ENCODE results near the gene FGF12. TPM values are rescaled to one million over a fixed set of nuclear protein-coding genes. Genes with fewer than 3 reads are reported as not detected.

FGF12 gene
- total and polyA plus RNA-seq, 2 experiments from 2014 or later: 6.0 to 14.3 TPM

- TF ChIP-seq ZNF331 (CRISPR knock-in tag; IDR thresholded peaks at IDR 0.05; ENCODE audit: low read depth): no peak
- no peak for TF ChIP-seq POLR2AphosphoS5 (IDR thresholded peaks at IDR 0.05; ENCODE audit: low read depth)
- TF ChIP-seq ZNF114 (CRISPR knock-in tag; IDR thresholded peaks at IDR 0.05): no peak
- no peak for TF ChIP-seq STAT1 (IDR thresholded peaks at IDR 0.05; ENCODE audit: unreplicated experiment)
- no peak for TF ChIP-seq JUNB (IDR thresholded peaks at IDR 0.05; ENCODE audit: unreplicated experiment)
- no peak for TF ChIP-seq EZH2 (IDR thresholded peaks at IDR 0.05; ENCODE audit: low read depth, unreplicated experiment)
- no peak for TF ChIP-seq CREB1 (CRISPR knock-in tag; IDR thresholded peaks at IDR 0.05; ENCODE audit: low read depth)
- no peak for TF ChIP-seq ZNF462 (CRISPR knock-in tag; IDR thresholded peaks at IDR 0.05)
- no peak for TF ChIP-seq NANOG (IDR thresholded peaks at IDR 0.05; ENCODE audit: borderline replicate concordance)
- no peak for TF ChIP-seq ETS1 (IDR thresholded peaks at IDR 0.05)
- H3K4me2 ChIP-seq: no peak overlapping the region
- no peak overlapping the region for H3K27ac Mint-ChIP-seq
- H3K27ac ChIP-seq (ENCODE audit: low read depth): no peak overlapping the region
- ATAC-seq: no peak
- H3K27me3 ChIP-seq (ENCODE audit: insufficient read depth): no peaks in the 10 kb centered on the region
- H3K4me3 Mint-ChIP-seq: no peak overlapping the region
- H3K4me1 Mint-ChIP-seq: no peaks in the 10 kb centered on the region
- no peak overlapping the region for H3K4me3 ChIP-seq
- H3F3A ChIP-seq (replicated peaks; ENCODE audit: low read depth): no peaks in the 10 kb centered on the region
- no peaks in the 10 kb centered on the region for H3K4me1 ChIP-seq (ENCODE audit: insufficient read depth)
- H2AFZ ChIP-seq: no peak overlapping the region
- H3K36me3 ChIP-seq (ENCODE audit: insufficient read depth): no peaks in the 10 kb centered on the region
- no peaks in the 10 kb centered on the region for H3K27me3 Mint-ChIP-seq (ENCODE audit: insufficient read depth, low read depth, poor library complexity)
- no peaks in the 10 kb centered on the region for H4K20me1 ChIP-seq (replicated peaks; ENCODE audit: insufficient read depth)
- H3K79me2 ChIP-seq (replicated peaks; ENCODE audit: insufficient read depth): no peaks in the 10 kb centered on the region
- no peaks in the 10 kb centered on the region for H3K36me3 Mint-ChIP-seq (ENCODE audit: low read depth)
- H3K9me2 ChIP-seq (ENCODE audit: insufficient read depth): no peaks in the 10 kb centered on the region
- H3K9me3 Mint-ChIP-seq: no peaks in the 10 kb centered on the region
- no peak for DNase-seq (ENCODE audit: low spot score)
Observed at GRCh38 chr3:192611411-192611810, 115.9 kb downstream of the FGF12 start.
